HCT116 (cell line): ENCODE measurements around the gene PHKG2. TPM values are rescaled to one million over a fixed set of nuclear protein-coding genes. Genes with fewer than 3 reads are reported as not detected.

ENCODE experiments used
- ATAC-seq: fragments of 200-7000 bp; cut with Tn5 transposase; 2 replicates; pipeline ENCODE4 v1.9.1; 2020; ENCODE audit warnings: mild to moderate bottlenecking, moderate library complexity
- BruUV-seq: library from RNA; stranded (reverse); fragments of 400-500 nt; replicated peaks from 2 replicates; lab custom pipeline; 2021; lab: Mats Ljungman, UMichigan
- CTCF ChIA-PET: fragments of 300-600 bp; sonication (Branson Sonifier 250); formaldehyde crosslinking; loops from one replicate; lab custom pipeline; 2021; ENCODE audit warnings: antibody characterized with exemption; lab: Charles Lee
- POLR2A ChIA-PET: fragments of 300-600, 350-600 bp; sonication (Branson Sonifier 250); formaldehyde crosslinking; loops from one replicate; lab custom pipeline; 2021; ENCODE audit warnings: antibody characterized with exemption; lab: Charles Lee
- RAD21 ChIA-PET, 2 experiments: fragments of 300-600 bp; sonication (Branson Sonifier 250); formaldehyde crosslinking; loops; one replicate each; lab custom pipeline; 2023; ENCODE audit warnings: low total read pairs in 2 of 2; ENCODE audit not compliant: uncharacterized antibody in 2 of 2, unreplicated experiment in 2 of 2, low non-redundant PET in 1 of 2; lab: Charles Lee
- DNase-seq: peaks from one replicate; pipeline ENCODE4 v3.0.0-alpha.2; 2010; ENCODE audit warnings: low read depth, low spot score
- H2AFZ ChIP-seq: fragments of 200-600 bp; shearing (Covaris generic), sonication (generic); 2 replicates; pipeline ENCODE4 v1.6.1; 2017; ENCODE audit warnings: low read depth, mixed run types, mixed read lengths, antibody characterized with exemption, low read length; ENCODE audit not compliant: poor library complexity, severe bottlenecking
- H3K27ac ChIP-seq: 2 replicates; pipeline ENCODE4 v1.5.1; 2012; ENCODE audit warnings: low read depth, low read length
- H3K27me3 ChIP-seq: fragments of 200-600 bp; sonication (generic); 2 replicates; pipeline ENCODE4 v1.6.1; 2016; ENCODE audit warnings: mixed run types, low read length, mixed read lengths; ENCODE audit not compliant: insufficient read depth
- H3K36me3 ChIP-seq, 2 experiments: fragments of 200-500 bp in 1 of 2; fragments of 200-600 bp in 1 of 2; sonication (Bioruptor generic) in 1 of 2; sonication (generic) in 1 of 2; 2 replicates each; pipeline versions ENCODE4 v1.5.1 to v1.6.1; 2014 to 2016; ENCODE audit warnings: low read length in 2 of 2, inconsistent platforms in 1 of 2, mixed read lengths in 1 of 2, mixed run types in 1 of 2; ENCODE audit not compliant: insufficient read depth in 2 of 2, control insufficient read depth in 1 of 2
- H3K4me1 ChIP-seq, 2 experiments: fragments of 200-600 bp in 1 of 2; sonication (generic) in 1 of 2; 2 replicates each; pipeline versions ENCODE4 v1.5.1 to v1.6.1; 2012 to 2017; ENCODE audit warnings: low read length in 2 of 2, inconsistent platforms in 1 of 2, mild to moderate bottlenecking in 1 of 2, mixed read lengths in 1 of 2, mixed run types in 1 of 2, moderate library complexity in 1 of 2; ENCODE audit not compliant: insufficient read depth in 2 of 2, control insufficient read depth in 1 of 2
- H3K4me2 ChIP-seq: fragments of 200-600 bp; sonication (generic); 2 replicates; pipeline ENCODE4 v1.6.1; 2017; ENCODE audit warnings: mixed run types, low read length, mixed read lengths
- H3K4me3 ChIP-seq, 2 experiments: fragments of 200-600 bp in 1 of 2; sonication (generic) in 1 of 2; replicated peaks in 1 of 2; 2 replicates each; pipeline ENCODE4 v1.5.1; 2011 to 2016; ENCODE audit warnings: low read length in 2 of 2, control low read depth in 1 of 2, low read depth in 1 of 2, mild to moderate bottlenecking in 1 of 2, mixed read lengths in 1 of 2, mixed run types in 1 of 2
- H3K79me2 ChIP-seq: fragments of 200-600 bp; sonication (generic); 2 replicates; pipeline ENCODE4 v1.6.1; 2017; ENCODE audit warnings: mild to moderate bottlenecking, mixed run types, low read length, moderate library complexity, mixed read lengths; ENCODE audit not compliant: insufficient read depth
- H3K9ac ChIP-seq: fragments of 200-600 bp; sonication (generic); 2 replicates; pipeline ENCODE4 v1.6.1; 2016; ENCODE audit warnings: low read length, mixed read lengths
- H3K9me2 ChIP-seq: fragments of 200-600 bp; sonication (generic), shearing (Covaris generic); 2 replicates; pipeline ENCODE4 v1.6.1; 2017; ENCODE audit warnings: mixed run types, mild to moderate bottlenecking, moderate library complexity; ENCODE audit not compliant: insufficient read depth
- H3K9me3 ChIP-seq, 2 experiments: fragments of 200-500 bp in 1 of 2; fragments of 200-600 bp in 1 of 2; sonication (Bioruptor generic) in 1 of 2; sonication (generic) in 1 of 2; 2 replicates each; pipeline ENCODE4 v1.6.1; 2014 to 2017; ENCODE audit warnings: low read length in 2 of 2, mixed read lengths in 2 of 2, inconsistent platforms in 1 of 2, low read depth in 1 of 2, mild to moderate bottlenecking in 1 of 2, mixed run types in 1 of 2, moderate library complexity in 1 of 2; ENCODE audit not compliant: control insufficient read depth in 1 of 2, insufficient read depth in 1 of 2
- H4K20me1 ChIP-seq: fragments of 200-600 bp; sonication (generic), shearing (Covaris generic); 2 replicates; pipeline ENCODE4 v1.6.1; 2017; ENCODE audit warnings: mixed run types, mild to moderate bottlenecking, moderate library complexity; ENCODE audit not compliant: insufficient read depth
- CBX3 ChIP-seq: IDR thresholded peaks from 2 replicates; pipeline ENCODE4 v1.6.1; 2012; ENCODE audit warnings: low read depth
- CEBPB ChIP-seq: IDR thresholded peaks from 2 replicates; pipeline ENCODE4 v1.6.1; 2012; ENCODE audit warnings: low read depth
- EGR1 ChIP-seq: IDR thresholded peaks from 2 replicates; pipeline ENCODE4 v1.6.1; 2012; ENCODE audit warnings: low read depth
- ELF1 ChIP-seq: IDR thresholded peaks from 2 replicates; pipeline ENCODE4 v1.6.1; 2012; ENCODE audit warnings: low read depth, borderline replicate concordance
- EZH2 ChIP-seq: fragments of 200-600 bp; sonication (generic); IDR thresholded peaks from 2 replicates; pipeline ENCODE4 v1.6.1; 2017; ENCODE audit warnings: antibody characterized with exemption, mixed run types
- FOSL1 ChIP-seq: IDR thresholded peaks from 2 replicates; pipeline ENCODE4 v1.6.1; 2012; ENCODE audit warnings: low read depth
- JUND ChIP-seq: IDR thresholded peaks from 2 replicates; pipeline ENCODE4 v1.6.1; 2012
- SRF ChIP-seq: IDR thresholded peaks from 2 replicates; pipeline ENCODE4 v1.6.1; 2012; ENCODE audit warnings: low read depth
- TCF7L2 ChIP-seq: IDR thresholded peaks from 2 replicates; pipeline ENCODE4 v1.7.0; 2011; ENCODE audit warnings: borderline replicate concordance, inconsistent platforms; ENCODE audit not compliant: insufficient read depth, insufficient read length; ENCODE audit errors: extremely low read depth
- ZFX ChIP-seq: fragments of 450-650 bp; IDR thresholded peaks from 2 replicates; pipeline ENCODE4 v1.6.1; 2017
- intact Hi-C: fragments of 100-400 bp; cut with micrococcal nuclease; formaldehyde crosslinking; loops from 2 replicates; pipeline ENCODE4 v1.10.0; 2022
- total RNA-seq: library from RNA; stranded (reverse); gene quantifications from one replicate; pipeline ENCODE4 v1.2.1, GENCODE V29; 2021; ENCODE audit not compliant: unreplicated experiment
- TF ChIP-seq, protein P1 (sequence below): IDR thresholded peaks from 2 replicates; pipeline ENCODE4 v1.6.1; 2012
- TF ChIP-seq, protein P2 (sequence below): IDR thresholded peaks from 2 replicates; pipeline ENCODE4 v1.6.1; 2012; ENCODE audit warnings: low read depth
- TF ChIP-seq, protein P3 (sequence below): IDR thresholded peaks from 2 replicates; pipeline ENCODE4 v1.6.1; 2011; ENCODE audit warnings: mild to moderate bottlenecking, low read length, moderate library complexity; ENCODE audit not compliant: insufficient replicate concordance; ENCODE audit errors: extremely low read depth
- TF ChIP-seq, protein P4 (sequence below): IDR thresholded peaks from 2 replicates; pipeline ENCODE4 v1.6.1; 2012
- TF ChIP-seq, protein P5 (sequence below), 3 experiments: fragments of 200-600 bp in 1 of 3; sonication (generic) in 1 of 3; IDR thresholded peaks in 2 of 3; conservative IDR thresholded peaks in 1 of 3; 2 replicates each; pipeline ENCODE4 v1.5.1; 2012 to 2017; ENCODE audit warnings: low read depth in 2 of 3, low read length in 2 of 3, antibody characterized with exemption in 1 of 3, borderline replicate concordance in 1 of 3, control low read depth in 1 of 3, mild to moderate bottlenecking in 1 of 3, mixed read lengths in 1 of 3, mixed run types in 1 of 3, moderate library complexity in 1 of 3; ENCODE audit not compliant: insufficient read depth in 1 of 3

Gene PHKG2
- total RNA-seq, 1 experiment from 2014 or later, result 32.6 TPM

DNA sequence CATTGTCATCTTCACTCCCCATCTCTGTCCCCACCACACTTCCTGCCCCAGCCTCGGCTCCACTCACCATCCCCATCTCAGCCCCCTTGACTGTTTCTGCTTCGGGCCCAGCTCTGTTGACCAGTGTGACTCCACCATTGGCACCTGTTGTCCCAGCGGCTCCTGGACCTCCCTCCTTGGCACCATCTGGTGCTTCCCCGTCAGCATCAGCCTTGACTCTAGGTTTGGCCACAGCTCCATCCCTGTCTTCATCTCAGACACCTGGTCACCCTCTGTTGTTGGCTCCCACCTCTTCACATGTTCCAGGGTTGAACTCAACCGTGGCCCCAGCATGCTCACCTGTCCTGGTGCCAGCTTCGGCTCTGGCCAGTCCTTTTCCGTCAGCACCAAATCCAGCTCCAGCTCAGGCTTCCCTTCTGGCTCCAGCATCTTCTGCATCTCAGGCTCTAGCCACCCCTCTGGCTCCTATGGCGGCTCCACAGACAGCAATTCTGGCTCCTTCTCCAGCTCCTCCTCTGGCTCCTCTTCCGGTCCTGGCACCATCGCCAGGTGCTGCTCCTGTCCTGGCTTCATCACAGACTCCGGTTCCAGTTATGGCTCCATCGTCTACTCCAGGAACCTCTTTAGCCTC lies 24.4 kb upstream of the PHKG2 start:
- RAD21 ChIA-PET, result no interaction called here
- H3K4me3 ChIP-seq, result no peak overlapping the region
- no peaks in the 10 kb centered on the region for H3K27me3 ChIP-seq
- BruUV-seq, result TSS peak; percentile 12
- H3K9me3 ChIP-seq, result no peaks in the 10 kb centered on the region
- ATAC-seq, result no peak
- CTCF ChIA-PET, result no interaction called here
- intact Hi-C loops, result no loop called here
- H3K4me1 ChIP-seq, result no peaks in the 10 kb centered on the region
- POLR2A ChIA-PET, result no interaction called here
- H3K79me2 ChIP-seq, result peaks cover 69% of the 10 kb centered on the region
- H3K9me2 ChIP-seq, result no peaks in the 10 kb centered on the region
- no peaks in the 10 kb centered on the region for H4K20me1 ChIP-seq
- H3K27ac ChIP-seq, result no peak overlapping the region
- peaks cover 74 to 75% of the 10 kb centered on the region in 2 experiments for H3K36me3 ChIP-seq
- no peak overlapping the region for H3K9ac ChIP-seq
- DNase-seq, result no peak
- H3K4me2 ChIP-seq, result no peak overlapping the region
- H2AFZ ChIP-seq, result no peak overlapping the region
- TF ChIP-seq CBX3 (no peak), FOSL1 (no peak), ELF1 (no peak), EGR1 (no peak), JUND (no peak), TCF7L2 (no peak), EZH2 (no peak), SRF (no peak), ZFX (no peak), CEBPB (no peak)
- TF ChIP-seq, protein P1, sequence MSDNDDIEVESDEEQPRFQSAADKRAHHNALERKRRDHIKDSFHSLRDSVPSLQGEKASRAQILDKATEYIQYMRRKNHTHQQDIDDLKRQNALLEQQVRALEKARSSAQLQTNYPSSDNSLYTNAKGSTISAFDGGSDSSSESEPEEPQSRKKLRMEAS, result no peak
- TF ChIP-seq, protein P2, sequence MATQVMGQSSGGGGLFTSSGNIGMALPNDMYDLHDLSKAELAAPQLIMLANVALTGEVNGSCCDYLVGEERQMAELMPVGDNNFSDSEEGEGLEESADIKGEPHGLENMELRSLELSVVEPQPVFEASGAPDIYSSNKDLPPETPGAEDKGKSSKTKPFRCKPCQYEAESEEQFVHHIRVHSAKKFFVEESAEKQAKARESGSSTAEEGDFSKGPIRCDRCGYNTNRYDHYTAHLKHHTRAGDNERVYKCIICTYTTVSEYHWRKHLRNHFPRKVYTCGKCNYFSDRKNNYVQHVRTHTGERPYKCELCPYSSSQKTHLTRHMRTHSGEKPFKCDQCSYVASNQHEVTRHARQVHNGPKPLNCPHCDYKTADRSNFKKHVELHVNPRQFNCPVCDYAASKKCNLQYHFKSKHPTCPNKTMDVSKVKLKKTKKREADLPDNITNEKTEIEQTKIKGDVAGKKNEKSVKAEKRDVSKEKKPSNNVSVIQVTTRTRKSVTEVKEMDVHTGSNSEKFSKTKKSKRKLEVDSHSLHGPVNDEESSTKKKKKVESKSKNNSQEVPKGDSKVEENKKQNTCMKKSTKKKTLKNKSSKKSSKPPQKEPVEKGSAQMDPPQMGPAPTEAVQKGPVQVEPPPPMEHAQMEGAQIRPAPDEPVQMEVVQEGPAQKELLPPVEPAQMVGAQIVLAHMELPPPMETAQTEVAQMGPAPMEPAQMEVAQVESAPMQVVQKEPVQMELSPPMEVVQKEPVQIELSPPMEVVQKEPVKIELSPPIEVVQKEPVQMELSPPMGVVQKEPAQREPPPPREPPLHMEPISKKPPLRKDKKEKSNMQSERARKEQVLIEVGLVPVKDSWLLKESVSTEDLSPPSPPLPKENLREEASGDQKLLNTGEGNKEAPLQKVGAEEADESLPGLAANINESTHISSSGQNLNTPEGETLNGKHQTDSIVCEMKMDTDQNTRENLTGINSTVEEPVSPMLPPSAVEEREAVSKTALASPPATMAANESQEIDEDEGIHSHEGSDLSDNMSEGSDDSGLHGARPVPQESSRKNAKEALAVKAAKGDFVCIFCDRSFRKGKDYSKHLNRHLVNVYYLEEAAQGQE, result no peak
- TF ChIP-seq, protein P3, sequence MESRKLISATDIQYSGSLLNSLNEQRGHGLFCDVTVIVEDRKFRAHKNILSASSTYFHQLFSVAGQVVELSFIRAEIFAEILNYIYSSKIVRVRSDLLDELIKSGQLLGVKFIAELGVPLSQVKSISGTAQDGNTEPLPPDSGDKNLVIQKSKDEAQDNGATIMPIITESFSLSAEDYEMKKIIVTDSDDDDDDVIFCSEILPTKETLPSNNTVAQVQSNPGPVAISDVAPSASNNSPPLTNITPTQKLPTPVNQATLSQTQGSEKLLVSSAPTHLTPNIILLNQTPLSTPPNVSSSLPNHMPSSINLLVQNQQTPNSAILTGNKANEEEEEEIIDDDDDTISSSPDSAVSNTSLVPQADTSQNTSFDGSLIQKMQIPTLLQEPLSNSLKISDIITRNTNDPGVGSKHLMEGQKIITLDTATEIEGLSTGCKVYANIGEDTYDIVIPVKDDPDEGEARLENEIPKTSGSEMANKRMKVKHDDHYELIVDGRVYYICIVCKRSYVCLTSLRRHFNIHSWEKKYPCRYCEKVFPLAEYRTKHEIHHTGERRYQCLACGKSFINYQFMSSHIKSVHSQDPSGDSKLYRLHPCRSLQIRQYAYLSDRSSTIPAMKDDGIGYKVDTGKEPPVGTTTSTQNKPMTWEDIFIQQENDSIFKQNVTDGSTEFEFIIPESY, result no peak
- TF ChIP-seq, protein P4, sequence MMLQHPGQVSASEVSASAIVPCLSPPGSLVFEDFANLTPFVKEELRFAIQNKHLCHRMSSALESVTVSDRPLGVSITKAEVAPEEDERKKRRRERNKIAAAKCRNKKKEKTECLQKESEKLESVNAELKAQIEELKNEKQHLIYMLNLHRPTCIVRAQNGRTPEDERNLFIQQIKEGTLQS, result no peak
- TF ChIP-seq, protein P5, sequence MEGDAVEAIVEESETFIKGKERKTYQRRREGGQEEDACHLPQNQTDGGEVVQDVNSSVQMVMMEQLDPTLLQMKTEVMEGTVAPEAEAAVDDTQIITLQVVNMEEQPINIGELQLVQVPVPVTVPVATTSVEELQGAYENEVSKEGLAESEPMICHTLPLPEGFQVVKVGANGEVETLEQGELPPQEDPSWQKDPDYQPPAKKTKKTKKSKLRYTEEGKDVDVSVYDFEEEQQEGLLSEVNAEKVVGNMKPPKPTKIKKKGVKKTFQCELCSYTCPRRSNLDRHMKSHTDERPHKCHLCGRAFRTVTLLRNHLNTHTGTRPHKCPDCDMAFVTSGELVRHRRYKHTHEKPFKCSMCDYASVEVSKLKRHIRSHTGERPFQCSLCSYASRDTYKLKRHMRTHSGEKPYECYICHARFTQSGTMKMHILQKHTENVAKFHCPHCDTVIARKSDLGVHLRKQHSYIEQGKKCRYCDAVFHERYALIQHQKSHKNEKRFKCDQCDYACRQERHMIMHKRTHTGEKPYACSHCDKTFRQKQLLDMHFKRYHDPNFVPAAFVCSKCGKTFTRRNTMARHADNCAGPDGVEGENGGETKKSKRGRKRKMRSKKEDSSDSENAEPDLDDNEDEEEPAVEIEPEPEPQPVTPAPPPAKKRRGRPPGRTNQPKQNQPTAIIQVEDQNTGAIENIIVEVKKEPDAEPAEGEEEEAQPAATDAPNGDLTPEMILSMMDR (IDR thresholded peaks at IDR 0.05 in 2 of 3, conservative IDR thresholded peaks at IDR 0.05 in 1 of 3; ENCODE audit: borderline replicate concordance in 1 of 3, insufficient read depth in 1 of 3, low read depth in 2 of 3, low read length in 2 of 3), result no peak
